KMS-11 (cell line): ENCODE measurements around the gene SCN7A.

Source experiments
- H2AFZ ChIP-seq: fragments of 200-600 bp; sonication (generic); 2 replicates; pipeline ENCODE4 v1.6.1; 2016; ENCODE audit warnings: antibody characterized with exemption, mixed run types, low read depth
- H3K27ac ChIP-seq: fragments of 200-600 bp; sonication (generic); 2 replicates; pipeline ENCODE4 v1.6.1; 2016; ENCODE audit warnings: mild to moderate bottlenecking, mixed run types
- H3K27me3 ChIP-seq: fragments of 200-600 bp; sonication (generic); 2 replicates; pipeline ENCODE4 v1.6.1; 2017; ENCODE audit warnings: mild to moderate bottlenecking, low read depth, mixed run types, moderate library complexity; ENCODE audit not compliant: insufficient read depth
- H3K36me3 ChIP-seq: fragments of 200-600 bp; sonication (generic); 2 replicates; pipeline ENCODE4 v1.6.1; 2017; ENCODE audit warnings: mild to moderate bottlenecking, mixed run types; ENCODE audit not compliant: insufficient read depth
- H3K4me1 ChIP-seq: fragments of 200-600 bp; sonication (generic); 2 replicates; pipeline ENCODE4 v1.6.1; 2016; ENCODE audit warnings: mild to moderate bottlenecking, low read depth, mixed run types; ENCODE audit not compliant: poor library complexity, severe bottlenecking
- H3K4me2 ChIP-seq: fragments of 200-600 bp; sonication (generic); 2 replicates; pipeline ENCODE4 v1.7.0; 2016; ENCODE audit warnings: mild to moderate bottlenecking, mixed run types
- H3K4me3 ChIP-seq: fragments of 200-600 bp; sonication (generic); IDR thresholded peaks from 2 replicates; pipeline ENCODE4 v1.6.1; 2017; ENCODE audit warnings: low read depth, low read length, mixed read lengths; ENCODE audit not compliant: insufficient read depth
- H3K79me2 ChIP-seq: fragments of 200-600 bp; sonication (generic); 2 replicates; pipeline ENCODE4 v1.6.1; 2016; ENCODE audit warnings: low read depth, mixed run types; ENCODE audit not compliant: insufficient read depth
- H3K9ac ChIP-seq: fragments of 200-600 bp; sonication (generic); 2 replicates; pipeline ENCODE4 v1.6.1; 2016; ENCODE audit warnings: mild to moderate bottlenecking, mixed run types
- H4K20me1 ChIP-seq: fragments of 200-600 bp; sonication (generic); 2 replicates; pipeline ENCODE4 v1.6.1; 2016; ENCODE audit warnings: mild to moderate bottlenecking, mixed run types; ENCODE audit not compliant: insufficient read depth
- CTCF ChIP-seq: fragments of 200-600 bp; sonication (generic); conservative IDR thresholded peaks from 2 replicates; pipeline ENCODE4 v1.6.1; 2017; ENCODE audit warnings: low read depth, mild to moderate bottlenecking, antibody characterized with exemption, low read length, moderate library complexity, mixed read lengths

Gene SCN7A

DNA sequence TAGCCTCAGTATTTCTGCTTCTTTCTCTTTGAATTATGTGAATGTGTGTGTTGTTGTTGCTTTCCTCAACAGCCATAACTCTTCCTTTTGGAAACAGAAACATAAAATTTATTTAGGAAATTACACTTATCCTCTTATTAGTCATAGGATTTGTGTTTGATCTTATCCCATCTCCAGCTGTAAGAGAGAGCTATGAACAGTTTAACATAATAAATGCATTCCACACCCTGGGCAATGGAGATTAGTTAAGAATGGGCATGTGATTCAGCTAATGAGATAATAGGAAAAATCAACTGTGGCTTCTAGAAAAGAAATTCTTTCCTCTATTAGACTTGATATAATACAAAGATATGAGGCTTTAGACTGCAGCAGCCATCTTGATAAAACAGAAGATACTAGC, 55.0 kb downstream of the SCN7A start:
- TF ChIP-seq CTCF: no peak
- Histone ChIP-seq H3K79me2 (no peaks in the 10 kb centered on the region), H3K4me2 (no peak overlapping the region)

GRCh38 chr2:166436976-166437375, 57.1 kb downstream of the SCN7A start:
- Histone ChIP-seq H3K4me3 (no peak overlapping the region), H4K20me1 (no peaks in the 10 kb centered on the region), H3K4me1 (no peaks in the 10 kb centered on the region), H2AFZ (no peak overlapping the region), H3K36me3 (no peaks in the 10 kb centered on the region), H3K4me2 (no peak overlapping the region), H3K9ac (no peak overlapping the region), H3K27me3 (no peaks in the 10 kb centered on the region), H3K27ac (no peak overlapping the region), H3K79me2 (no peaks in the 10 kb centered on the region)
- TF ChIP-seq CTCF: no peak

More for the DNA sequence above, 55.0 kb downstream of the SCN7A start:
- Histone ChIP-seq H3K9ac (no peak overlapping the region), H2AFZ (no peak overlapping the region), H3K36me3 (no peaks in the 10 kb centered on the region), H3K4me3 (no peak overlapping the region), H4K20me1 (no peaks in the 10 kb centered on the region), H3K27ac (no peak overlapping the region), H3K27me3 (no peaks in the 10 kb centered on the region), H3K4me1 (no peaks in the 10 kb centered on the region)

DNA sequence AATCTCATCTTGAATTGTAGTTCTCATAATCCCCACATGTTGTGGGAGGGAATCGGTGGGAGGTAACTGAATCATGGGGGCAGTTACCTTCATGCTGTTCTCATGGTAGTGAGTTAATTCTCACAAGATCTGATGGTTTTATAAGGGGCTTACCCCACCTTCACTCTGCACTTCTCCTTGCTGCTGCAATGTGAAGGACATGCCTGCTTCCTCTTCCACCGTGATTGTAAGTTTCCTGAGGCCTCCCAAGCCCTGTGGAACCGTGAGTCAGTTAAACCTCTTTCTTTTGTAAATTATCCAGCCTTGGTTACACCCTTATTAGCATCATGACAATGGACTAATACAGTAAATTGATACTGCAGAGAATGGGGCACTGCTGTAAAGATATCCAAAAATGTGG, 57.9 kb downstream of the SCN7A start:
- Histone ChIP-seq H3K4me2 (no peak overlapping the region), H4K20me1 (no peaks in the 10 kb centered on the region), H3K27me3 (no peaks in the 10 kb centered on the region), H3K79me2 (no peaks in the 10 kb centered on the region), H3K4me3 (no peak overlapping the region), H3K27ac (no peak overlapping the region), H3K9ac (no peak overlapping the region), H2AFZ (no peak overlapping the region), H3K36me3 (no peaks in the 10 kb centered on the region), H3K4me1 (no peaks in the 10 kb centered on the region)
- TF ChIP-seq CTCF: no peak

DNA sequence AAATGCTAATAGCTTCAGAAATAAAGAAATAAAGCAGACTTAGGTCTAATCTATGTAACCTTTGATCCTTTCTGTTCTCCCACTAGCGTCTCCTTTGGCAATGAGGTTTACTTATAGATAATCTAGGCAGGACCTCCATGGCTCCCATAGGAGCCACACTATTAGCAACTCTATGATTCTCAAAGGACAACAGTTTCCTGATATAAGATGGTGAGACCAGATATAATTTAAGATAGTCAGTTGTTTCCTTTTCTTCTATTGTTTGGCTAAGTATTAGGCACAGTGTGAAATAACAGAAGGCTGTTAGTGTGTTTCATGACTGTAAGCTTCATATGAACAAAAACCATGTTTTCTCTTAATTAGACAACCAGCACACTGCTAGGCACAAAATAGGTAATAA, 59.6 kb downstream of the SCN7A start:
- H2AFZ ChIP-seq: no peak overlapping the region
- H3K79me2 ChIP-seq: no peaks in the 10 kb centered on the region
- H3K27me3 ChIP-seq: no peaks in the 10 kb centered on the region
- H3K4me2 ChIP-seq: no peak overlapping the region
- no peaks in the 10 kb centered on the region for H3K4me1 ChIP-seq
- H4K20me1 ChIP-seq: no peaks in the 10 kb centered on the region
- H3K4me3 ChIP-seq: no peak overlapping the region
- H3K27ac ChIP-seq: no peak overlapping the region
- H3K36me3 ChIP-seq: no peaks in the 10 kb centered on the region
- H3K9ac ChIP-seq: no peak overlapping the region
- no peak for TF ChIP-seq CTCF

DNA sequence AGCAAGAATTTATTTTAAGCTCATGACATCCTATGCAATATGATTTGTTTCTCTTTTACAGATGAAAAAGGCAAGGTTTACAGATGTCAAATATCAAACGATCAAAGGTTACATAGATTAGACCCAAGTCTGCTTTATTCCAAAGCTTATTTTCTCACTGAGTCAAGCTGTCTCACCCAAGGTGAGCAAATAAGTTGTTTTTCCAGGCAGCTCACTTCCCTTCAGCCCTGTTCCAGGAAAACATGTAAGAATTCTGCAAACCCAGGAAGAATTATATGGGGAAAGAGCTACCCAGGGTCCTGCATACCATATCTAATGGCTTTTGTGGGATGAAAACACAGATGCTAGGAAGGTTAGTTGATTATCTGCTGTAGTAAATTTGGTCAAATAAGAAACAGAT, 60.6 kb downstream of the SCN7A start:
- no peak overlapping the region for H3K4me2 ChIP-seq

More for the DNA sequence above, 60.6 kb downstream of the SCN7A start:
- no peak overlapping the region for H2AFZ ChIP-seq
- H3K4me3 ChIP-seq: no peak overlapping the region
- no peak overlapping the region for H3K27ac ChIP-seq
- H3K4me1 ChIP-seq: no peaks in the 10 kb centered on the region
- no peaks in the 10 kb centered on the region for H3K36me3 ChIP-seq
- no peaks in the 10 kb centered on the region for H3K79me2 ChIP-seq
- no peaks in the 10 kb centered on the region for H4K20me1 ChIP-seq
- no peaks in the 10 kb centered on the region for H3K27me3 ChIP-seq
- TF ChIP-seq CTCF: no peak
- H3K9ac ChIP-seq: no peak overlapping the region
